Endometrium (tissue), 2 donors: ENCODE results near the gene C16orf90.
"Not testable (repeated sequence)": the region's sequence is repeated elsewhere in the genome, so short reads cannot be mapped to it uniquely, and the experiment has no call there.

ENCODE experiments used
- FAIRE-seq: peaks from 2 replicates; lab custom pipeline; 2012; peaks lifted over from hg19 to GRCh38; lab: Jason Lieb, UNC
- donor health status: control.
- donor health status: control.

Gene C16orf90

DNA sequence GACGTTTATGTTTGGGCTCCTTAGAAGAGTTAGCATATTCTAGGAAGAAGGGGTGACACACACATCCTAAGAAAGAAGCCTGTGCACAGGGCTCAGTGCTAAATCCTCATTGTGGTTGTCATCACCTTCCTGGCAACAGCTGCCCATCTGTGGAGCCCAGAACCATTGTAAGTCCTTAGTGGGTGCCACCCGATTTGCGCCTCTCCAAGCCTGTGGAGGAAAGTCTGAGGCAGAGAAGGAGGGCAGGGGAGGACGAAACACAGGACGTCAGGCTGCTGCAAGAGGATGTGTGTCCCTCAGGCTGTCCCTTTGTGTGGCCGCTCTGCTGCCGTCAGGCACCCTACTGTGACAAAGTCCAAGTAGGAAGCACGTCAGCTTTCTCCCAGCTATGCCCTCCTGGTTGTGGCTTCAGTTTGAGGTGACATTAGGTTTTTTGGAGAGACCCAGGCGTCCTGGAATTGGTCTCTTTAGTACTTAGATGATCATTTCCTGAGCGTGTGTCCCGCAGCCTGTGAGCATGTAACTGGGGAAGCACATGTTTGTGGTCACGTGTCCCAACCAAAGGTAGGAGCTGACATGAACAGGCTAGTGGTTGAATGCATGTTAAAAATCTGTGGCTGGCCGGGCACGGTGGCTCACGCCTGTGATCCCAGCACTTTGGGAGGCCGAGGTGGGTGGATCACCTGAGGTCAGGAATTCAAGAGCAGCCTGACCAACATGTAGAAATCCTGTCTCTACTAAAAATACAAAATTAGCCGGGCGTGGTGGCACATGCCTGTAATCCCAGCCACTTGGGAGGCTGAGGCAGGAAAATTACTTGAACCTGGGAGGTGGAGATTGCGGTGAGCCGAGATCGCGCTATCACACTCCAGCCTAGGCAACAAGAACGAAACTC, 16.2 kb upstream of the C16orf90 start:
- FAIRE-seq = no peak

DNA sequence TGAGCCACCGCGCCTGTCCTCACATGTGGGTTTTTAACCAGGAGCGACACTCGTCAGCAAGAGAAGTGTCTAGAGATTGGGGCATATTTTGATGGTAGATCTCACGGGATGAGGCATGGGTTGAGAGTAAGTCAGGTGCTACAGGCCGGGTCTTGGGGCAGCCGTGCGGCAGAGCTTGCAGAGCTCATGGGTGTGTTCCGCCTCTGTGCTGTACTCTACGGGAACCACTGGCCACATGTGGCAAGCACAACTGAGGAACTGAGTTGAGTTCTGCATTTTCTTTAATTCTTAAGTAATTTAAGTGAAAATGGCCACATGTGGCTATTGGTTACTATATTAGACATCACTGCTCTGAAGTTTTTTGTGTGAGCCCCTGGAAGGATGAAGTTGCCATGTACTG, 15.1 kb upstream of the C16orf90 start:
- no peak for FAIRE-seq

DNA sequence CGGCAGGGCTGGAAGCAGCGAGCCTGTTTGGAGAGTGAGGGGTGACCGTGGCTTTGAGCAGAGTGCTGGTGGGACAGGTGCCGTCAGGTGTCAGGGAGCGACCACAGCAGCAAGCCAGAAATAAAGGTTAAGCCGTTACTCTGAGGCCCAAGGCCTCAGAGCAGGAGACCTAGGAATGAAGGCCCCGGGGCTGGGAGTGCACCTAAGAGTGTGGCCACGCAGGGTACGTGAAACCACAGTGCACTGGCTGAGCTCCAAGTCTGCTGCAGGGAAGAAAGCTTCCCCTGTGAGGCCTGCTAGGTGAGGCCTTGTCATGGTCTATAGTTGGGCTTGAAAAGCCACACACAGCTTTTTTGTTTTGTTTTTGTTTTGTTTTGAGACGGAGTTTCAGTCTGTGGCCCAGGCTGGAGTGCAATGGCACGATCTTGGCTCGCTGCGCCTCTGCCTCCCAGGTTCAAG, 14.2 kb upstream of the C16orf90 start:
- no peak for FAIRE-seq

DNA sequence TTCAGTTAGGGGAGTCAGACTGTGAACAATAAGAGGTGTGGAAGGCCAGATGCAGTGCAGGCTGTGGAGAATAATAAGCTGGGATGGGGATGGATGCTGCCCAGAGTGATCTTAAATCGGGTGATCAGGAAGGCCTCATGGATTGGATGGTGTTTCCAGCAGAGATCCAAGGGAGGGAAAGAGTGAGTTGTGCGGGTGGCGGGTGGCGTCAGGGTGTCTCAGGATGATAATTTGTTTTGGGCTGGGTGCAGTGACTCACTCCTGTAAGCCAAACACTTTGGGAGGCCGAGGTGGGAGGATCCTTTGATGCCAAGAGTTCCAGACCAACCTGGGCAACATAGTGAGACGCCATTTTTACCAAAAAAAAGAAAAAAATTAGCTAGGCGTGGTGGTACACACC, 13.4 kb upstream of the C16orf90 start:
- no peak for FAIRE-seq

DNA sequence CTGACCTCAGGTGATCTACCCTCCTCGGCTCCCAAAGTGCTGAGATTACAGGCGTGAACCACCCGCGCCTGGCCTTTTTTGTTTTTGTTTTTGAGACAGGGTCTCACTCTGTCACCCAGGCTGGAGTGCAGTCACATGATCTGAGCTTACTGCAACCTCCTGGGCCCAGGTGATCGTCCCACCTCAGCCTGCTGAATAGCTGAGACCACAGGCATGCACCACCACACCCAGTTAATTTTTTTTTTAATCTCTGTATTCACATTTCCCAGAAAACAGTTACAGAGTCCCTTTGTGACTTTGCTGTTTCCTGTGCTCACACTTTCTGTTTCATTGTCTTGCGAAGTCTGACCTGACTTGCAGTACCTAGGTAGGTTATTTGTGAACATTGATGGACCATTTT, 8.2 kb upstream of the C16orf90 start:
- FAIRE-seq = no peak

DNA sequence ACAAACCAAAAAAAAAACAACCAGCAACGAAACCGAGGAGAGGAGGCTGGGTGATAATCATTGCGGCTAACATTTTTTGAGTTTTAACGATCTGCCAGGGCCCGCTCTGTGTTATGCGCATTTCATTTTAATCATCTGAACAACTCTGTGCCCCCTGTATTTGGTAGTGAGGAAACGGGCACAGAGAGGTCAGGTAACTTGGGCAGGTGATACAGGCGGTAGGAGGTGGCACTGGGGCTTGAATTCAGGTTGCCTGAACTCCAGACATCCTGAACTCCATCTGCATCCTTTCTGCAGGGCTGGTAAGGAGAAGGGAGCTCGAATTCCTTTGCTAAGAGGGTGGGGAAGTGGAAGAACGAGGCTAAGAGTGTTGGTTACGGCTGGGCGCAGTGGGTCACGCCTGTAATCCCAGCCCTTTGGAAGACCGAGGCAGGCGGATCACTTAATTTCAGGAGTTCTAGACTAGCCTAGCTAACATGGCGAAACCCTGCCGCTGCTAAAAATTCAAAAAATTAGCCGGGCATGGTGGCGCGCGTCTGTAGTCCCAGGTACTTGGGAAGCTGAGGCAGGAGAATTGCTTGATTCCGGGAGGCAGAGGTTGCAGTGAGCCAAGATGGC, 6.6 kb upstream of the C16orf90 start:
- no peak for FAIRE-seq

DNA sequence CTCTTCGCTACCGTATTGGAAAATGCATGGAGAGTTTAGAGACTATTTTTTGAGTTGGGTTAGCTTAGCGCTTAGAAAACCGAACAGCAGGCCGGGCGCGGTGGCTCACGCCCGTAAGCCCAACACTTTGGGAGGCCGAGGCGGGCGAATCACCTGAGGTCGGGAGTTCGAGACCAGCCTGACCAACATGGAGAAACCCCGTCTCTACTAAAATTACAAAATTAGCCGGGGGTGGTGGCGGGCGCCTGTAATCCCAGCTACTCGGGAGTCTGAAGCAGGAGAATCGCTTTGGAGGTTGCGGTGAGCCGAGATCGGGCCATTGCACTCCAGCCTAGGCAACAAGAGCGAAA, 6.1 kb upstream of the C16orf90 start:
- not testable (repeated sequence) for FAIRE-seq

DNA sequence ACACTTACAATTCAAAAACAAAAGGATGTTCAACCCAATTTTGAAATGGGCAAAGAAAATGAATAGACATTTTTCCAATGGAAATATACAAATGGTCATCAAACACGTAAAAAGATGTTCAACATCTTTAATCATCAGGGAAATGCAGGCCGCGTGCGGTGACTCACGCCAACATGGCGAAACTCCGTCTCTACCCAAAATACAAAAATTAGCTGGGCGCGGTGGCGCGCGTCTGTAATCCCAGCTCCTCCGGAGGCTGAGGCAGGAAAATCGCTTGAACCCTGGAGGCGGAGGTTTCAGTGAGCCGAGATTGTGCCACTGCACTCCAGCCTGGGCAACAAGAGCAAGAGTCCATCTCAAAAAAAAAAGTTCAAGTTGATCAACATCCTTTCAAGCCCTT, 3.7 kb upstream of the C16orf90 start:
- FAIRE-seq = no peak

DNA sequence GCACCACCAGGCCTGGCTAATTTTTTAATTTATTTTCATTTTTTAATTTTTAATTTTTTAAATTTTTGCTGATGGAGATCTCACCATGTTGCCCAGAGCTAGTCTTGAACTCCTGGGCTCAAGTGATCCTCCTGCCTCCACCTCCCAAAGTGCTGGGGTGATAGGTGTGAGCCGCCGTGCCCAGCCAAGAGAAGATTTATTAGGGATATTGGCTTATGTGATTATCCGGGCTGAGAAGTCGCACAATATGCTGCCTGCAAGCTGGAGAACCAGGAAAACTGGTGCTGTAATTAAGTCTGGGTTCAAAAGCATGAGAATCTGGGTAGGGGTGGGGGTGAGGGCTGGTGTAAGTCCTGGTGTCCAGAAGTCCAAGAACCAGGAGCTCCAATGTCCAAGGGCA, 2.5 kb upstream of the C16orf90 start:
- FAIRE-seq = no peak

DNA sequence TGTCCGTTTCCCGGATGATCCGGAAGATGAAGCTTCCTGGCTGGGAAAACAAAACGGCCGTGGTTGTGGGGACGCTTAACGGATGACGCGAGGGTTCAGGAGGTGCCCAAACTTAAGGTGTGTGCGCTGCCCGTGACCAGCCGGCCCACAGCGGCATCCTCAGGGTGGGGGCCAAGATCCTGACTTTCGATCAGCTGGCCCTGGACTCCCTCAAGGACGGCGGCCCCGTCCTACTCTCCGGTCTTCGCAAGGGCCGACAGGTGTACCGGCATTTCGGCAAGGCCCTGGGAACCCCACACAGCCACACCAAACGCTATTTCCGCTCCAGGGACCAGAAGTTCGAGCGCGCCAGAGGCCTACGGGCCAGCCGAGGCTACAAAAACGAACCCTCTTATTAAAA, 1.1 kb upstream of the C16orf90 start:
- FAIRE-seq = no peak

DNA sequence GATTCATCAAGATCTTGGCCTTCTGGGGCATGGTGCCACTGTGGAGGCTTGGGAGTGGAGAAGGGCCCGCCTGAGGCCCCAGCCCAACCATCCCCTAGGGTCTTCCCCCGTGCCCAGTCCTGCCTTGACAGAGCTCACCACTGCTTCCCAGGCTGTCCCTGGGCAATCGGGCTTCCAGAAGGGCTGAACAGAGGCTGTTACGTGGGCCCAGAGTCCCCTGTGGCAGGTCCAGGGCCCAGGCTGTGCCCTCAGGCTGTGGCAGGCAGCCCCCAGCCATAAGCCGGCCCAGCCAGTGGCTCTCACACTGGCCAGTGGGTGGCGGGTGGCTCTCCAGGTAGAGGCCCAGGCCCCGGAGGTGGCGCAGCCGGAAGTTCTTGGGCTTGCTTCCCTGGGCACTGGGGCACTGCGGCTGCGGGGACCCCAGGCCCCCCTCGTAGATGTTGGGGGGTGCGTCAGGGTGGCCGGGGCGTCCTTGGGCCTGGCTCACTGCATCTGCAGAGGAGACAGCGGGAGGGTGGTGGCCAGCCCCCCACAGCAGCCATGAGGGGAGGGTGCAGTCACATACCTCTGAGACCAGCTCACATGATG, 809 bp downstream of the C16orf90 start:
- no peak for FAIRE-seq

DNA sequence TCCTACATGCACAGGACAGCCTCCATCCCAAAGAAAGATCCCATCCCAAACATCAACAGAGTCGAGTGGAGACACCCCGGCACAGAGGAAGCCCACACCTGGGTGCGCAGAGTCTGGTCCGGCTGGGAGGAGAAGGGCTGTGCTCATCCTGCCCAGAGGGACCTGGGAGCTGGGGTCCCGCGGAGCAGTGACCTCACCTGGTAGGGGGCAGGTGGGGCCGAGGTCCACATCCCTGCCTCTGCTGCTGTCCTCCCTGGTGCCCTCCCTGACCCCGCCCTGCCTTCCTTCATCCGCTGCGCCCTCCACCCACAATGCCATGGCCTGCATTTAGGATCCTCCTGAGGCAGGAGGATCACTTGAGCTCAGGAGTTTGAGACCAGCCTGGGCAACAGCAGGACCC, 2.9 kb downstream of the C16orf90 start:
- no peak for FAIRE-seq

DNA sequence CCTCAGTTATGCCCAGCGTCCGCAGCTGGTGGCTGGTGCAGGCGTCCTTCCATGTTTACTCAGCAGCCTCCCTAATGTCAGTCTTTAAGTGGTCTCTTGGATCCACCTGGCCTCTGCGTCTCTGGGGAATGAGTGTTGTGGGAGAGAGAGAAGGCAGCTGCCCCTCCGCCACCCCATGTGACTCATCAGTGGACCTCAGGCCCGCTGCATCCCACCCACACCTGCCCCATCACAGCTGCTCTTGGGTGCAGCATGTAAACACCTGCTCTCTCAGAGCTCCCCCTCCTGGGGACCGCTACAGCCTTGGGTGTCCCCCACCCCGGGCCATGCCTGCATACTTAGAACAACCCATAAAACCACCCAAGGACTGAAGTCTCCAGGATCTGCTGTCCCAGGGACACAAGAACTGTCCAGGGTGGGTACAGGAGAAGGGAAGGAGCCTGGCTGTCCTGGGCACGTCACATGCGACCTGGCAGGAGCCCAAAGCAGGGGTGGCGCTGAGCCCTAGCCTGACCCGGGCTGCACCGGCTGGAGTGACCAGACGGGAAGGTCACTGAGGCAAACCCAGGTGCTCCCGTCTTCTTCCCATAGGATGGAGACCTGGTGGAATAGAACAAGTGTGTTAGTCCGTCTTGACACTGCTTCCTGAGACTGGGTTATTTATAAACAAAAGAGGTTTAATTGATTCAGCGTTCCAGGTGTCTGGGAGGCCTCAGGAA, 4.2 kb downstream of the C16orf90 start:
- no peak for FAIRE-seq

DNA sequence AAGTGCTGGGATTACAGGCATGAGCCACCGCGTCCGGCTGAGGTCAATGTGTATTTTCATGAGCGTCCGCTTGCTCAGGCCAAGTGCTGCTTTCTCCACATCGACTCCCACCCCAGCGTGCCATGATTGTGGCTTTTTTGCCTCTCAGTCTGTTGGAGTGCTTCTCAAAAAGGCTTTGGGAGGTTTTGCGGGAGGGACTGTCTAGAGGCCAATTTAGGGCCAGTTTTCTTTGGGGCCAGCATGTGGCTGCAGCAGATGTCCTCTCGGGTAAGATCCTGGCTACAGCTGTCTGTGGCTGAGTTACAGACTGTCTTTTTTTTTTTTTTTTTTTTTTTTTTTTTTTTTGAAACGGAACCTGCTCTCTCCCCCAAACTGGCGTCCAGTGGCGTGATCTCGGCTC, 6.5 kb downstream of the C16orf90 start:
- FAIRE-seq = no peak

DNA sequence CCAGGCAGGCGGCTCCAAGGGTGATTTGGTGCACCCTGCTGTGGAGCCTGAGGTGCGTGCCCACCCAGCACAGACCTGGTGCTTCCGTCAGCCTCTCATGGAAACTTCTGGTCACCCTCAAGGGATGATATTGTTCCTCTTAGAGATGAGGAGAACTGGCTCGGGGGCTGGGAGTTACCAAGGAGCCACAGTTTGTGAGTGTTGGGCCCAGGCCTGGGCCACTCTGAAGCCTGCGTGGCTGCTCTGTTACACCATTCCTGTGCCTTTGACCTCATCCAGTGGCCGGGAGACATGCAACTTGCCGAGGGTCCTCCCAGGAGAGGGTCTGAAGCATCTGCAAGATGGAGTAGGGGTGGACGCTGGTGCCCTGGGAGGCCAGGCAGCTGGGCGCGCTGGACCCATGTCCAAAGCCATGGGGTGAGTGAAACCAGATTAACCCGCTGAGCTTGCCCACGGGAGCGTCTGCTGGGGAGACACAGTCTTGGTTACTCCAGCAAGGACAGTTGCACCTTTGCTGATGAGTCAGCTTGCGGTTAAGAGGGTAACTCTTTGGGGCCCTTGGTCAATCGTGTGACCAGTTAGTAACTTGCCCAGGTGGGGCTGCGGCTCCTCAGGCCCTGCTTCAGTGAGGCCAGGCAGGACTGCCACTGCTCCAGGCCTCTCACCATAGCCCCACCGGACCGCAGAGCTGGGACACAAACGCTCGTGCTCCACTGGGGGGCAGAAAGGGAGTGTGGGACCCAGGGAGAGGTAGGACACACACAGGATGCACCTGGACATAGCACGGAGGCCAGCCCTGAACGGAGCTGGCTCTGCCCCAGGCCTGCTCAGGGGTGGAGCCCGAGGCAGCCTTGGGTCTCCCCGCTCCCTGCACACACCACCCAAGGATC, 7.5 kb downstream of the C16orf90 start:
- FAIRE-seq = no peak

DNA sequence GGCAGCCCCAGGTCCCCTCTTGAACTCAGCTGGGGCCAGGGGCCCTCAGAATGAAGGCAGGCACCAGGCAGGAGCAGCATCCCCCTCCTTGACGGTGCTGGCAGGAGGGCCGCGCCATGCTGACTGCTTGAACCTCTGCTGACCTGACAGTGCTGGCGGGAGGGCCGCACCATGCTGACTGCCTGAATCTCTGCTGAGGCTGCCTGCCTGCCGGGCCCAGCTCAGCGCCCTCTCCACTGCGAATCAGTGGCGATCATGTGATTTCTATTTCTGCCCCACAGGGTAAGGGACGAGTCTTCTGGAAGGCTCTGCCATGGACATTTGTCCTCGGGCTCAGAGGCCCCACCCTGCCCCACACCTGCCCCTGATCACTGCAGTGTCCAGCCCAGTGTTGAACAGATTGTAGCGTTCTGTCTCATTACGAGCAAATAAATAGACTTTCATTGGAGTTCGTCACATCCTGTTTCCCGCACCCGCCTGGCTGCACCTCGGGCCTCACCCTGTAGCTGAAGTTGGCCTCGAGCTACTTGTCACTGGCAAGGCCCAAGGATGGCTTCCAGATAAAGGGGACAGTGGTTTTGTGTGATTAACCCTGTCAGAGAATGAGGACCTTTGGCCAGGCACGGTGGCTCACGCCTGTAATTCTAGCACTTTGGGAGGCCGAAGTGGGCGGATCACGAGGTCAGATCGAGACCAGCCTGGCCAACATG, 8.6 kb downstream of the C16orf90 start:
- FAIRE-seq = no peak

DNA sequence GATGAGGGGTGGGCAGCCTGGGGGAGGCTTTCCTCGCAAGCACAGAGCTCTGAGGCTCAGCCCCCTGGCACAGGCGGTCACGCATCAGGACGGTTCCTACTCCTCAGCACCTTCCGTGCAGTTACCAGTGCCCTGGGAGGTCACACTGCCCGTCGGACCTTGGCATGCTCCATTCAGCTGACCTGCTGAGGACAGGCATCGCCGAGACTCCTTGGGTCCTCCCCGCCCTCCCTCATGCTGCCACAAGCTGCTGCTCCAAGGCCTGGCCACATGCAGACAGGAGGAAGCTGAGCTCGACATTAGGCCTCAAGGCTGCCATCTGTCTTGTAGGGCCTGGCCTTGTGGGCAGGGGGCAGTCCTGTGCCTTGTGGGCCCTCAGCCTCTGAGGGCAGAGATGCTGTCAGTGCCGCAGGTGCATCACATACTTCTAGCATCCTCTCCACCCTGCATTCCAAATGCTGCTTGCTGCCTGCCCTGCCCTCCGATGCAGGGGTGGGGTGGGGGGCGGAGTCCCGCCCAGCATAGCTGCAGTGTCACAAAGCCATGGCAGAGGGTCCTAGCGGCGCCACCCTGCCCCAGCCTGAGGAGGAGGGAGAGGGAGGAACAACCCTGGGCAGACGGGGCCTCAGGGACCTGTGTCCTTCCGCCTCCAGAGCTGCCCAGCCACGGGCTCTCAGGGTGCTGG, 9.3 kb downstream of the C16orf90 start:
- no peak for FAIRE-seq

DNA sequence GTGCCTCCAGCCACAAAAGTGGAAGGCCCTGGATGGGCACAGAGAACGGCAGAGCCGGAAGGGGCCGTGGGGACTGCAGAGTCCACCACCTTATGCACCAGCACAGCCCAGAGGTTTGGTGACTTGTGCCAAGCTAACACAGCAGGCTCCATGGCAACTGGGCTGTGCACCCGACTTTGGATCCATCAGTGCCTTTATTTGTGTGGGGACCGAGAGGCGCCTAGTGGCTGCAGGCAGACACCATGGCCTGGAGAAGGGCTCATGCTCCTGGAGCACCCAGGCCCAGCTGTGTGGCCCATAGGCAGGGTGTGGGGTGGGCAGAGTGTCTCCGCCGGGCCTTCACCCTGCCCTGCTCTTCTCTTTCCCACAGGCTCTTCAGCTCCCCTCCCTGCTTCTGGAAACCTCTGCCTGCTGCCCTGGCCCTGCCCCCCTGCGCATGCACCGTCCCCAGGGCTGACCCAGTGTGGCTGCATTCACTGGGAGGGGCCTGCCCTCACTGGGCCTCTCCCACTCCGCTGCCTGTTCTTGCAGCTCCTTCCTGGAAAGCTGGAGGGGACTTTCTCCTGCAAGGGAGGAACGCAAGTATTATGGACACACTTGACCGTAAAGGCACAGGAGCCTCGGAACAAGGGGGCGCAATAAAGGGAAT, 10.1 kb downstream of the C16orf90 start:
- FAIRE-seq = no peak

DNA sequence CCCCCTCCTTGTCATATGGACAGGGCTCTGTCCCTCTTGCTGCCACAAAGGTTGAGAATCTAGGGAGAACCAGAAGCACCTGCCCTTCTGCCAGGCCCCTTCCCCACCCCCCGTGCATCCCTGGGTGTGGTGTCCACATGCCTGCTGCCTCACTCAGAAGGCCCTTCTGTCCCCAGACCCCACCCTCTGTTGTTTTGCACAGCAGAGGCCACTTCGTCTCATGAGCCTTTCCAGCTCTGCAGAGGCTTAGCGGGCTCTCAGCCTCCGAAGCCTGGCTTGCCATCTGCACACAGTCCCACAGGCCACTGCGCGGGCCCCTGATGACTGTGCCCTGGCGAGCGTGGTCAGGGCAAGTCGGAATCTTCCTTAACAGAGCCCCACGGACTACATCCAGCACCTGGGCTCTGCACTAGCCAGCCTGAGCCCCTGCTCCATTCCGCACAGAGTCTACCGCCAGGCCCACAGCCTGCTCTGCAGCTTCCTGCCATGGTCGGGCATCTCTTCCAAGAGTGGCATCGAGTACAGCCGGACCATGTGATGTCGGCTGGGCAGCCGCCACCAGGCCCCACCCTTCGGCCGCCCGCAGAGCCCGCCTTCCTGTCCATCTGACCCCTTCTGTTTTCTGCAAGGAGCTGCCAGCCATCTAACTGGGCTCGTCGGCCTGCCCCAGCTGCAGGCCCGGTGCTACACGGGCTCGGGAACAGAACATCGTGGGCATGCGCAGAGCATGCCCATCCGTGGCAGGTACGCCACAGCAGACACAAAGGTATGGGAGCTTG, 10.8 kb downstream of the C16orf90 start:
- no peak for FAIRE-seq
